IMR-90 (cell line): Measurements from ENCODE around the gene POFUT1. TPM values are rescaled to one million over a fixed set of nuclear protein-coding genes. Genes with fewer than 3 reads are reported as not detected.

Experiments used
- ATAC-seq: fragments of 200-7000 bp; cut with Tn5 transposase; 2 replicates; pipeline ENCODE4 v1.9.1; 2020; ENCODE audit warnings: low read depth, mild to moderate bottlenecking, moderate library complexity
- BruUV-seq: library from RNA; stranded (reverse); fragments of 400-500 nt; replicated peaks from 2 replicates; lab custom pipeline; 2021; lab: Mats Ljungman, UMichigan
- CTCF ChIA-PET: fragments of 300-600 bp; formaldehyde crosslinking; extraction: SDS; loops from one replicate; lab custom pipeline; 2021; ENCODE audit warnings: antibody characterized with exemption; lab: Yijun Ruan, JAX
- POLR2A ChIA-PET: fragments of 300-600 bp; sonication (Branson Sonifier 250); formaldehyde crosslinking; loops from one replicate; lab custom pipeline; 2022; ENCODE audit warnings: antibody characterized with exemption; ENCODE audit not compliant: unreplicated experiment; lab: Charles Lee
- DNase-seq: peaks from one replicate; pipeline ENCODE4 v3.0.0; 2013
- H2AFZ ChIP-seq: replicated peaks from 2 replicates; pipeline ENCODE3; 2013; ENCODE audit warnings: low read length, mild to moderate bottlenecking; ENCODE audit not compliant: poor library complexity
- H2AK5ac ChIP-seq: 2 replicates; pipeline ENCODE4 v1.6.1; 2013; ENCODE audit warnings: low read depth, low read length, inconsistent platforms
- H2AK9ac ChIP-seq: replicated peaks from 2 replicates; pipeline ENCODE3; 2013; ENCODE audit warnings: mild to moderate bottlenecking, low read depth, low read length, moderate library complexity; ENCODE audit not compliant: poor library complexity
- H2BK120ac ChIP-seq: 2 replicates; pipeline ENCODE4 v1.6.1; 2013; ENCODE audit warnings: low read depth, low read length, inconsistent platforms
- H2BK15ac ChIP-seq: 3 replicates; pipeline ENCODE4 v1.6.1; 2013; ENCODE audit warnings: low read depth, low read length, inconsistent platforms
- H2BK20ac ChIP-seq: 2 replicates; pipeline ENCODE4 v1.6.1; 2013; ENCODE audit warnings: low read depth, mild to moderate bottlenecking, inconsistent platforms, low read length, moderate library complexity
- H2BK5ac ChIP-seq: 2 replicates; pipeline ENCODE4 v1.6.1; 2013; ENCODE audit warnings: mild to moderate bottlenecking, low read depth, low read length, inconsistent platforms; ENCODE audit not compliant: poor library complexity, severe bottlenecking
- H3K14ac ChIP-seq: replicated peaks from 2 replicates; pipeline ENCODE4 v1.6.1; 2013; ENCODE audit warnings: low read depth, low read length, inconsistent platforms
- H3K18ac ChIP-seq: 2 replicates; pipeline ENCODE4 v1.6.1; 2013; ENCODE audit warnings: low read depth, low read length, control low read depth
- H3K23ac ChIP-seq: 2 replicates; pipeline ENCODE4 v1.6.1; 2013; ENCODE audit warnings: low read depth, low read length, inconsistent platforms
- H3K27ac ChIP-seq: 2 replicates; pipeline ENCODE4 v1.5.1; 2013; ENCODE audit warnings: mild to moderate bottlenecking, control low read depth, low read length; ENCODE audit not compliant: insufficient read depth
- H3K27me3 ChIP-seq: 2 replicates; pipeline ENCODE4 v1.6.1; 2013; ENCODE audit warnings: low read length; ENCODE audit not compliant: control insufficient read depth, insufficient read depth
- H3K36me3 ChIP-seq: 2 replicates; pipeline ENCODE4 v1.6.1; 2013; ENCODE audit warnings: low read length, mixed read lengths; ENCODE audit not compliant: control insufficient read depth, insufficient read depth
- H3K4ac ChIP-seq: 2 replicates; pipeline ENCODE4 v1.6.1; 2013; ENCODE audit warnings: low read depth, low read length, inconsistent platforms
- H3K4me1 ChIP-seq: 2 replicates; pipeline ENCODE4 v1.6.1; 2013; ENCODE audit warnings: low read length, mixed read lengths; ENCODE audit not compliant: control insufficient read depth, insufficient read depth
- H3K4me2 ChIP-seq: 2 replicates; pipeline ENCODE4 v1.6.1; 2013; ENCODE audit warnings: low read depth, mild to moderate bottlenecking, control low read depth, low read length, moderate library complexity
- H3K4me3 ChIP-seq: 2 replicates; pipeline ENCODE4 v1.5.1; 2013; ENCODE audit warnings: low read depth, mild to moderate bottlenecking, control low read depth, low read length, moderate library complexity; ENCODE audit not compliant: insufficient read depth
- H3K56ac ChIP-seq: 2 replicates; pipeline ENCODE4 v1.6.1; 2013; ENCODE audit warnings: low read length, inconsistent platforms; ENCODE audit not compliant: insufficient read depth; ENCODE audit errors: extremely low read depth
- H3K79me1 ChIP-seq, 2 experiments: 2 replicates each; pipeline ENCODE4 v1.6.1; 2013; ENCODE audit warnings: low read length in 2 of 2, inconsistent platforms in 1 of 2, low read depth in 1 of 2
- H3K9ac ChIP-seq: 2 replicates; pipeline ENCODE4 v1.6.1; 2013; ENCODE audit warnings: low read depth, low read length, control low read depth
- H3K9me1 ChIP-seq: 2 replicates; pipeline ENCODE4 v1.6.1; 2013; ENCODE audit warnings: low read length, inconsistent platforms; ENCODE audit not compliant: insufficient read depth
- H3K9me3 ChIP-seq: 2 replicates; pipeline ENCODE4 v1.6.1; 2013; ENCODE audit warnings: low read length; ENCODE audit not compliant: control insufficient read depth, insufficient read depth
- H4K20me1 ChIP-seq: 2 replicates; pipeline ENCODE4 v1.6.1; 2013; ENCODE audit warnings: low read length, inconsistent platforms; ENCODE audit not compliant: insufficient read depth
- H4K5ac ChIP-seq: 2 replicates; pipeline ENCODE4 v1.6.1; 2013; ENCODE audit warnings: mild to moderate bottlenecking, low read depth, low read length, control low read depth
- H4K8ac ChIP-seq, 2 experiments: 2 replicates each; pipeline ENCODE4 v1.6.1; 2013; ENCODE audit warnings: low read depth in 2 of 2, low read length in 2 of 2, control low read depth in 1 of 2, inconsistent platforms in 1 of 2
- H4K91ac ChIP-seq: 2 replicates; pipeline ENCODE4 v1.6.1; 2013; ENCODE audit warnings: low read depth, low read length, inconsistent platforms; ENCODE audit not compliant: insufficient read depth
- CTCF ChIP-seq: conservative IDR thresholded peaks from 2 replicates; pipeline ENCODE4 v1.5.1; 2012; ENCODE audit warnings: mild to moderate bottlenecking, low read depth, low read length, improper control_type of control experiment
- FOS ChIP-seq: fragments of 150-350 bp; IDR thresholded peaks from 2 replicates; pipeline ENCODE4 v1.6.1; 2016; ENCODE audit warnings: low read depth, low read length
- MAFK ChIP-seq: IDR thresholded peaks from 2 replicates; pipeline ENCODE4 v1.6.1; 2012; ENCODE audit warnings: low read depth, low read length, improper control_type of control experiment
- MXI1 ChIP-seq: IDR thresholded peaks from 2 replicates; pipeline ENCODE4 v1.6.1; 2012; ENCODE audit warnings: low read depth, mild to moderate bottlenecking, low read length, moderate library complexity, borderline replicate concordance
- NFE2L2 ChIP-seq: fragments of 150-350 bp; IDR thresholded peaks from 2 replicates; pipeline ENCODE4 v1.6.1; 2016; ENCODE audit warnings: low read depth, mild to moderate bottlenecking, low read length
- RFX5 ChIP-seq: IDR thresholded peaks from 2 replicates; pipeline ENCODE4 v1.8.0; 2012; ENCODE audit warnings: low read depth, mild to moderate bottlenecking, low read length, moderate library complexity
- SMC3 ChIP-seq: fragments of 150-350 bp; IDR thresholded peaks from 2 replicates; pipeline ENCODE4 v1.6.1; 2016; ENCODE audit warnings: low read depth, mild to moderate bottlenecking, antibody characterized with exemption, low read length, moderate library complexity
- WGBS, 2 experiments: methylation state at CpG; one replicate each; pipeline versions ENCODE4 v1.1.5 to v1.1.7; 2013; ENCODE audit warnings: missing lambda C conversion rate in 2 of 2; ENCODE audit not compliant: insufficient read length in 1 of 2; ENCODE audit errors: extremely low coverage in 2 of 2; 5-methylcytosine and 5-hydroxymethylcytosine counted together
- dilution Hi-C: fragments of 300-500 bp; cut with HindIII; formaldehyde crosslinking; loops from one replicate; pipeline ENCODE4 v1.14.3; 2018; ENCODE audit warnings: low sequenced_read_pairs; ENCODE audit not compliant: unreplicated experiment
- in situ Hi-C: fragments of 300-500 bp; cut with MboI; formaldehyde crosslinking; loops from 3 replicates; pipeline ENCODE4 v1.14.3; 2019; ENCODE audit warnings: low sequenced_read_pairs, inconsistent platforms, mixed read lengths
- intact Hi-C: fragments of 100-400 bp; cut with micrococcal nuclease; formaldehyde crosslinking; loops from 2 replicates; pipeline ENCODE4 v1.10.0; 2022
- polyA plus RNA-seq, 3 experiments: library from polyadenylated mRNA; depleted of rRNA; stranded (reverse); fragments of >200 nt; gene quantifications; 2 replicates each; pipeline ENCODE4 v1.2.3, GENCODE V29; 2012; ENCODE audit warnings: low replicate concordance in 1 of 3
- total RNA-seq: library from RNA; depleted of rRNA; stranded (reverse); fragments of >200 nt; gene quantifications from 2 replicates; pipeline ENCODE4 v1.2.3, GENCODE V29; 2012
- TF ChIP-seq, protein P1 (sequence below): fragments of 150-350 bp; IDR thresholded peaks from 2 replicates; pipeline ENCODE4 v1.6.1; 2017; ENCODE audit warnings: mild to moderate bottlenecking, antibody characterized with exemption, low read length, low read depth

The POFUT1 gene
- total and polyA plus RNA-seq, 2 of the 4 experiments (the other 2 are of a cell fraction): 25.5 to 41.1 TPM

GRCh38 chr20:32271620-32272019, 63.9 kb downstream of the POFUT1 start:
- H4K5ac ChIP-seq: no peak overlapping the region
- H4K20me1 ChIP-seq: no peaks in the 10 kb centered on the region
- H2BK15ac ChIP-seq: no peak overlapping the region
- no peaks in the 10 kb centered on the region for H3K36me3 ChIP-seq
- no TSS peak for BruUV-seq
- no peaks in the 10 kb centered on the region for H3K9me3 ChIP-seq
- H3K79me1 ChIP-seq: no peaks in the 10 kb centered on the region
- H2BK120ac ChIP-seq: no peak overlapping the region
- ChIA-PET CTCF (no interaction called here), POLR2A (no interaction called here)
- H3K56ac ChIP-seq: no peak overlapping the region
- no peak overlapping the region for H3K14ac ChIP-seq
- no peak overlapping the region for H2BK5ac ChIP-seq
- no peak overlapping the region for H2AK9ac ChIP-seq
- H3K18ac ChIP-seq: no peak overlapping the region
- no peak overlapping the region for H3K9ac ChIP-seq
- no peak overlapping the region for H3K4ac ChIP-seq
- no peak overlapping the region for H3K23ac ChIP-seq
- no peaks in the 10 kb centered on the region for H3K9me1 ChIP-seq
- no peak overlapping the region for H4K8ac ChIP-seq
- WGBS, 2 experiments: 20% methylated on average over 1 of the region's 5 CpGs; no CpG with 5 or more reads in 1 of the 2 experiments
- no peak overlapping the region for H3K27ac ChIP-seq
- no peak overlapping the region for H2BK20ac ChIP-seq
- H3K27me3 ChIP-seq: peaks cover 12% of the 10 kb centered on the region
- H4K91ac ChIP-seq: no peak overlapping the region
- no peak overlapping the region for H2AFZ ChIP-seq
- DNase-seq (no peak), ATAC-seq (no peak)
- no peak overlapping the region for H3K4me3 ChIP-seq
- no peaks in the 10 kb centered on the region for H3K4me1 ChIP-seq
- intact Hi-C loops (no loop called here), in situ Hi-C loops (no loop called here), dilution Hi-C loops (no loop called here)
- no peak for TF ChIP-seq FOS
- no peak for TF ChIP-seq RFX5
- TF ChIP-seq CTCF: no peak
- TF ChIP-seq SMC3: no peak
- no peak for TF ChIP-seq MAFK
- TF ChIP-seq, protein P1, sequence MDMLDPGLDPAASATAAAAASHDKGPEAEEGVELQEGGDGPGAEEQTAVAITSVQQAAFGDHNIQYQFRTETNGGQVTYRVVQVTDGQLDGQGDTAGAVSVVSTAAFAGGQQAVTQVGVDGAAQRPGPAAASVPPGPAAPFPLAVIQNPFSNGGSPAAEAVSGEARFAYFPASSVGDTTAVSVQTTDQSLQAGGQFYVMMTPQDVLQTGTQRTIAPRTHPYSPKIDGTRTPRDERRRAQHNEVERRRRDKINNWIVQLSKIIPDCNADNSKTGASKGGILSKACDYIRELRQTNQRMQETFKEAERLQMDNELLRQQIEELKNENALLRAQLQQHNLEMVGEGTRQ: no peak
- TF ChIP-seq MXI1: no peak
- no peak for TF ChIP-seq NFE2L2
- no peak overlapping the region for H3K4me2 ChIP-seq
- H2AK5ac ChIP-seq: no peak overlapping the region
